ENCODE measurements around the gene ARID5B. TPM values are rescaled to one million over a fixed set of nuclear protein-coding genes. Genes with fewer than 3 reads are reported as not detected.

ARID5B gene
- total RNA-seq, 1 experiment from 2014 or later = 16.9 TPM

DNA sequence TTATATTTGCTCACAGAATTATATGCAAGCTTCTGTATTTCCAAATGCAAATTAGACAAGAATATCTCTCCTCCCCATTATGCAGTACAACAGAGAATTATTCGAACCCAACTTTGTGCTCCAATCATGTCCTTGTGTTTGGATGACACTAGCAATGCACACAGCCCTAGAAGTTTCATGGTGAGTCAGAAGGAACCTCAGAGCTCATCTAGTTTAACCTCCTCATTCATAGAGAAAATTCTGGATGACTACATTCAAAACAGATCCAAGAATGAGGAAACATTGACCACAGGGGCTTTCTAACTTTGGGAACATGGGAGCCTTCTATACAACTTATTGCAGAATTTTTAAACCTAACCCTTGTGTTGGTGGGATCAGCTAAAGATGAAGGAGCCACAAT is 12.8 kb upstream of the ARID5B start:
- DNase-seq (ENCODE audit: low spot score) = no peak

GRCh38 chr10:61890430-61890829 is 11.1 kb upstream of the ARID5B start:
- DNase-seq (ENCODE audit: low spot score) = no peak

GRCh38 chr10:61890881-61891409 is 10.6 kb upstream of the ARID5B start:
- DNase-seq (ENCODE audit: low spot score) = no peak

- DNase-seq (ENCODE audit: low spot score) = no peak
These were observed 9.5 kb upstream of the ARID5B start for GRCh38 chr10:61891906-61892585.

DNA sequence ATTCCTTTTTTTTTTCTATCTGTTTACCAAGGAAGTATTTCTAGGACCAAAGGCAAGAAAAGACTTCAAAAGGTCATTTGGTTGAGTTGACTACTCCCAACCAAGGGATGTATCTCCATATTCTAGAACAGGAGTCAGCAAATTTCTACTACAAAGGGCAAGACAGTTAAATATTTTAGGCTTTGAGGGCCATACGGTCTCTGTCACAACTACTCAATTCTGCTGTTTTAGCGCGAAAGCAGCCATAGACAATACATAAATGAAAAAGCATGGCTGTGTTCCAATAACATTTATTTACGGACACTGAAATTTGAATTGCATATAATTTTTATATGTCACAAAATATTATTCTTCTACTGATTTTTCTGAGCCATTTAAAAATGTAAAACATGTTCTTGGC is 8.5 kb upstream of the ARID5B start:
- no peak for DNase-seq (ENCODE audit: low spot score)

- no peak for DNase-seq (ENCODE audit: low spot score)
These were observed 7.4 kb upstream of the ARID5B start for GRCh38 chr10:61894133-61894532.

DNA sequence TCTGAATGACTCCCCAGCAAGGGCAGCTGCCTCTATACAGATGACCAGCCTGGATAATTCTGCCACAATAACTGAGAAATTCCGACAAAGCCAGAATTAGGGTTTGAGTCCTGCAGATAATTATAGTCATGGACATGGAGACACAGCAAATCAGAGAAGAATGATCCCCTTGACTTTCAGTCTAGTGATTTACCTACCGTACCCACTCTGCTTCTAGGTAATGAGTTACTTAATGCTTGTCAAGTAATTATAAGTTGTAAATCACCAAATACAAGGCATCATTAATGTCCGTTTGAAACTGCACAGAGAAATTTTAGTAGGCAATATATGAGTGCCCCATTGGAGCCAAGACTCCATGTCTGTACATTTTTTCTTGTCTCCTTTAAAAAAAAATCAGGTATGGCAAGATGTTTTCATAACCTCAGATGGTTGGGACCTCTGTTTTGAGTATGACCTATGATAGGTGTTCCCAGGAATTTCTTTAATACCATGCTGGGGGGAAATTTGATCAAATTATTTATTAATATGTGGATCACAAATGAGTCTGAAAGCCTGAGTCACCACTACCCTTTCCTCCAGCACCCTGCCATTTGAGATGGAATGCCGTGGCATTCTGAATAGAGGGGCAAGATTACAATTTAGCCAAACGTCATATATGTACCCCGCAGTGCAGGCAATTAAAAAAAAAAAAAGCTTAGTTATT is 5.5 kb upstream of the ARID5B start:
- DNase-seq (ENCODE audit: low spot score) = no peak

GRCh38 chr10:61896854-61897661 is 4.4 kb upstream of the ARID5B start:
- peak; percentile 89 for DNase-seq (ENCODE audit: low spot score)

DNA sequence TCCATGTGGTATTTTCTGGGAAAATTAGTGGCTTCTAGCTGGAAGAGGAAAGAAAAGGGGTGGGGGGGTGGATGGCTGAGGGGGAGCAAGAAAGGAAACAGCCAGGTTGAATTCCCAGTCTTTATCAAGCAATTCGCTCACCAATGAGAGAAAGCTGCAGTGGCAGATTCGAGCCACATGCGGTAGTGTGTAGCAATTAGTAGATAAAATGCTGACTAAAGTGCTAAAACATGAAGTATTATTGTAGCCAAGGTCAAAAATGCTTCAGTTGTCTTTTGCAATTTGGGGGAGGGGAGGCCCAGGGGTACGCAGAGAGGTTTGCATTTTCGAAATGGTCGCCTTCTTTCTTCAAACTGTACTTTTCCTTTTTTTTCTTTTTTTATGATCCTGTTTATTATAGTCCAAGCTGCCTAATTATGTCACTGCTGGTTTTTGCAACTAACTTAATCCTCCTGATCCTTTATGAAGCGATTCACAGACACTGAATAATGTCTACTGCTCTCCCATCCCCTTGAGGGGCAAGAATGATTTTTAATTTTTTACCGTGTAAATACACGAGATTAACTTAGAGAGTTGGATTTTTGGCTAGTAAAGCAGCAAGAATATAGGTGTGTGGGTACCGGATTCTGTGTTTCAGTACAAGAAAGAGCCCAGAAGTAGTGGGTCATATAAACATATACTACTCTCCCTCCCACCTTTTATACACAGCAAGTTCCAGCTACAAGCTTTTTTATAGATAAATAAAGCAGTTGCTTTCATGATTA is 3.6 kb upstream of the ARID5B start:
- peak; percentile 68 for DNase-seq (ENCODE audit: low spot score)

DNA sequence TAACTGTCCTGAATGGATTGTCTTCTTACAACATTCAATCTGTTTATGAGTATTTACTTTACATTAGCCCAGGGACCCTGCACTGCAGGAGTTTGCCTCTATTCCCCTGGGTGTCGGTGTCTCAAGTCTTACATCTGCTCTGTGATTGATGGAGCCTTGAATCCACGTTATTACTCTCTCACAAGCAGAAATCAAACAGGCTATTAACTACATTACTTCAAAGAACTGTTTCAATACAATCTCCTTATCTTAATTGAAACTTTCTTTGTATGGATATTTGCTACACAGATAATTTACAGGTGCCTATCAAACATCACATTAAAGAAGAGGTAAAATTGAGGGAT is 3.1 kb upstream of the ARID5B start:
- no peak for DNase-seq (ENCODE audit: low spot score)

DNA sequence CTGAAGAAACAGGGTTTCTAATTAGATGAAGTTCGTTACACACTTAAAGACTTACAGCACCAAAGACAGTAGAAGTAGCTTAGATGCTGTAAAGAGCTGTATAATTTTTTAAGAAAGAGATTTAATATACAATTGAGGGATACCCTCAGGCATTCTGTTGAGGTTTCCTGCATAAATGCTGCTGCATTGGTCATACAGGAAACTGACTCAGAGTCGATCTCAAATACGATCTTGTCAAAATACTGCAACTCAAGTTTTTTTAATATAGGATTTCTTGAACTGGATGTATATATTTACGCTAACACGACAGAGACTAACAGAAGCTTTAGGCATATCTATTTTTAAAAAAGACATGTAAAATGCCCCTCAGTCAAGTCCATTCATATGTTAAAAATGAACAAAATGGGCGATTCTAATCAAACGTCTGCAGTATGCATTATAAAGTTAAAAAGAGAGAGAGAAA is 2.4 kb upstream of the ARID5B start:
- DNase-seq (ENCODE audit: low spot score) = peak; percentile 38

- DNase-seq (ENCODE audit: low spot score) = no peak
These were observed 1.9 kb upstream of the ARID5B start for GRCh38 chr10:61899663-61899996.

DNA sequence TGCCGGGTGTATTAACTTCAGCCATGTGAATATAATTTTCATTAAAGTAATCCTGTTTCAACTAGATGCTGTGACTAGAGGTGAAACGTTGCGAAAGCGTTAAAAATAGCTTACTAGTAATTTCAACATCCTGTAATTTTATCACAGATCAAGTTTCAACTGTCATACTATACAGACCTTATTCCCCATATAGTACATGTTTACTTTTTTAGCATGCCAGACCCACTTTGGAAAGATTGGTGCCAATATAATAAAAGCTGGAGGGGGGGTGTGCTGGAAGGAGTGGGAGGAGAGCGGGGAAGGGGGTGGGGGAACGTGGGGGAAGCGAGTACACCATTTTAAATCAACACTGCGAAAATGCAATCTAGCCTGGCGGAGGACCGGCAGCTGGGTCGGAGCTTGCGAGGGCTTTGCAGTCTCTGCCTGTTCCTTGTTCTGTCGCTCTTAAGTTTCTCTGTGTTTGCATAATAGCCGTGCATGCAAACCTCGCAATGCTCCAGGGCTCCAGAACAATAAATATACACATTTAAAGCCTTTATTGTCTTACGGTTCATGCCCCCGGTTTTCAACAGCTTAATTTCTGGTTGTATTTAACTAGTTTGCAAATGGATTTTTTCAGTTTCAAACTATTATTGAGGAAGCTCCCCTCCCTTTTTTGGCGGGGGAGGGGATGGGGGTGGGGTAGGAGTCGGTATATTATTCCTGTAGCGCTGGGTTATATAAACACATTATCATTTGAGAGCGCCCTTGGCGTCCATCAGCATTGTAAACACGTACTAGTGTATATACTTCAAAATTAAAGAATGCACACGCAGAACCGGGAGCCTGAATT is 1.3 kb upstream of the ARID5B start:
- peak; percentile 68 for DNase-seq (ENCODE audit: low spot score)

- no peak for DNase-seq (ENCODE audit: low spot score)
These were observed 438 bp downstream of the ARID5B start for GRCh38 chr10:61901829-61902444.

DNA sequence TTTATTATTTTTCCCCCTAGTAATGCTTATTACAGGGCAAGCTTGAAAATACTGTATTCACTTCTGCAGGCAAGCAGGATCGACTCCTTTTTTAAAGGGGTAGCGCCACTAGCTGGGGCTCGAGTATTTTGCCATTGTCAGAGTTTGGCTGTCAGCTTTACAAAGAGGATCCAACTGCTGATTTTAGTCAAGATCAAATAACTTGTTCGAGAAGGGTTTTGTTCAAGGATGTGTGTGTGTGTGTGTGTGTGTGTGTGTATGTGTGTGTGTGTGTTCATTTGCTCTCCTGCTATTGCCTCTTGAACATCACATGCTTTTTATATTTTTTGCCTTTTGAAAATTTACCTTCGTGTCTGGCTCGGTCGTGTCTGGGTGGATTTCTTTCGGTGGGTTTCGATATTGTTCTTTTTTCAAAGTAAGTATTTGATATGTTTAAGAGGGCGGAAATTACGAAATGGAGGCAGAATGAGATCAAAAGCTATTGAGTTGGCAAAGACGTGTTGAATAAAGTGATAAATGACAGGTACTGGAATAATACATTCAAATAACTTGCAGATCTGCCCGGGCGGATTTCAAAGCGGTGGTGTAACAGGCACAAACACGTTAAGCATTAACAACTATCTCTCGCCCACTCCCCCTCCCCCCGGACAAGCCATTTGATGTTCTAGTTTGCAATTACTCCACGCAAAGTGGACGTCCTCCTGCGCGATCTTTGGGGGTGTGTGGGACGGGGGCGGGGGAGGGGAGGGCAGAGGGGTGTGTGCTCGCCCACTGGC is 1.1 kb downstream of the ARID5B start:
- peak; percentile 70 for DNase-seq (ENCODE audit: low spot score)

GRCh38 chr10:61903221-61903927 is 1.9 kb downstream of the ARID5B start:
- DNase-seq (ENCODE audit: low spot score) = peak; percentile 74

GRCh38 chr10:61903928-61904344 is 2.4 kb downstream of the ARID5B start:
- DNase-seq (ENCODE audit: low spot score) = peak; percentile 55

All from HT-29 (cell line).